GM12878 (cell line): ENCODE data around the gene CSF3R. TPM values are rescaled to one million over a fixed set of nuclear protein-coding genes. Genes with fewer than 3 reads are reported as not detected.
A peak's percentile ranks its signal among the peaks of the same experiment; 100 is the strongest.

ENCODE experiments used
- ATAC-seq: fragments of 200-7000 bp; cut with Tn5 transposase; 3 replicates; pipeline ENCODE4 v1.9.1; 2020; ENCODE audit warnings: mild to moderate bottlenecking, moderate library complexity
- BruUV-seq: library from RNA; stranded (reverse); fragments of 400-500 nt; replicated peaks from 2 replicates; lab custom pipeline; 2021; lab: Mats Ljungman, UMichigan
- CTCF ChIA-PET: fragments of 300-600 bp; sonication (Branson Sonifier 250); formaldehyde crosslinking; extraction: SDS; loops from one replicate; lab custom pipeline; 2021; ENCODE audit warnings: inconsistent platforms; lab: Yijun Ruan, JAX
- POLR2A ChIA-PET: fragments of 350-600 bp; formaldehyde crosslinking; extraction: SDS; loops from one replicate; lab custom pipeline; 2021; ENCODE audit warnings: inconsistent platforms; lab: Charles Lee
- RAD21 ChIA-PET: fragments of 300-600 bp; sonication (Branson Sonifier 250); formaldehyde crosslinking; loops from one replicate; lab custom pipeline; 2023; ENCODE audit warnings: antibody characterized with exemption; ENCODE audit not compliant: unreplicated experiment; lab: Charles Lee
- SMC1A ChIA-PET: fragments of 300-600 bp; sonication (Branson Sonifier 250); formaldehyde crosslinking; loops from one replicate; lab custom pipeline; 2023; ENCODE audit not compliant: unreplicated experiment, uncharacterized antibody; lab: Charles Lee
- DNase-seq: peaks from one replicate; pipeline ENCODE4 v3.0.0-alpha.2; 2011; ENCODE audit warnings: low read depth, low spot score
- FAIRE-seq: peaks from 3 replicates; lab custom pipeline; 2011; peaks lifted over from hg19 to GRCh38; lab: Jason Lieb, UNC
- H2AFZ ChIP-seq: 2 replicates; pipeline ENCODE4 v1.6.0; 2011; ENCODE audit warnings: low read depth, low read length, control low read depth; ENCODE audit not compliant: control insufficient read depth
- H3K27ac ChIP-seq: 2 replicates; pipeline ENCODE4 v1.5.1; 2011; ENCODE audit warnings: control low read depth; ENCODE audit not compliant: control insufficient read depth, insufficient read depth
- H3K27me3 ChIP-seq, 2 experiments: replicated peaks in 1 of 2; 2 replicates each; pipeline versions ENCODE4 v1.6.0 to v1.6.1; 2011; ENCODE audit warnings: low read length in 1 of 2; ENCODE audit not compliant: control insufficient read depth in 2 of 2, insufficient read depth in 2 of 2
- H3K36me3 ChIP-seq, 2 experiments: 2 replicates each; pipeline ENCODE4 v1.5.1; 2011; ENCODE audit warnings: low read length in 1 of 2; ENCODE audit not compliant: control insufficient read depth in 2 of 2, insufficient read depth in 2 of 2
- H3K4me1 ChIP-seq: 2 replicates; pipeline ENCODE4 v1.6.1; 2011; ENCODE audit warnings: mild to moderate bottlenecking, low read length, moderate library complexity, mixed read lengths; ENCODE audit not compliant: control insufficient read depth, insufficient read depth
- H3K4me2 ChIP-seq: 2 replicates; pipeline ENCODE4 v1.6.0; 2011; ENCODE audit warnings: control low read depth; ENCODE audit not compliant: control insufficient read depth, insufficient read depth
- H3K4me3 ChIP-seq: fragments of 200-600 bp; sonication (generic); 2 replicates; pipeline ENCODE4 v1.5.1; 2016
- H3K79me2 ChIP-seq: 2 replicates; pipeline ENCODE4 v1.6.0; 2011; ENCODE audit warnings: low read length; ENCODE audit not compliant: control insufficient read depth, insufficient read depth
- H3K9ac ChIP-seq: 2 replicates; pipeline ENCODE4 v1.8.0; 2011; ENCODE audit warnings: low read length, control low read depth, mixed read lengths; ENCODE audit not compliant: control insufficient read depth, insufficient read depth
- H3K9me3 ChIP-seq: replicated peaks from 3 replicates; pipeline ENCODE4 v1.5.1; 2011; ENCODE audit warnings: mild to moderate bottlenecking, low read length; ENCODE audit not compliant: control insufficient read depth, insufficient read depth
- H4K20me1 ChIP-seq: 2 replicates; pipeline ENCODE4 v1.6.0; 2011; ENCODE audit not compliant: control insufficient read depth, insufficient read depth
- CREB1 ChIP-seq: IDR thresholded peaks from 2 replicates; pipeline ENCODE4 v1.6.1; 2012; ENCODE audit warnings: low read depth, mild to moderate bottlenecking, inconsistent platforms
- CTCF ChIP-seq, 3 experiments: IDR thresholded peaks in 2 of 3; conservative IDR thresholded peaks in 1 of 3; 2 replicates each; pipeline ENCODE4 v1.5.1; 2011; ENCODE audit warnings: low read depth in 3 of 3, low read length in 3 of 3, mild to moderate bottlenecking in 3 of 3, control low read depth in 2 of 3, moderate library complexity in 2 of 3, inconsistent platforms in 1 of 3, mixed read lengths in 1 of 3; ENCODE audit not compliant: control insufficient read depth in 2 of 3, insufficient read depth in 1 of 3; ENCODE audit errors: extremely low read depth in 1 of 3
- FOS ChIP-seq: IDR thresholded peaks from 3 replicates; pipeline ENCODE4 v1.6.1; 2011; ENCODE audit warnings: borderline replicate concordance; ENCODE audit not compliant: insufficient read length; ENCODE audit errors: extremely low read depth
- FOXK2 ChIP-seq: fragments of 450-650 bp; IDR thresholded peaks from 2 replicates; pipeline ENCODE4 v1.6.1; 2017; ENCODE audit warnings: mild to moderate bottlenecking, moderate library complexity
- GABPA ChIP-seq: IDR thresholded peaks from 2 replicates; pipeline ENCODE4 v1.6.1; 2014; ENCODE audit warnings: antibody characterized with exemption, low read depth, mild to moderate bottlenecking, inconsistent platforms
- KDM1A ChIP-seq: fragments of 200-600 bp; sonication (generic); IDR thresholded peaks from 2 replicates; pipeline ENCODE4 v1.6.1; 2016; ENCODE audit warnings: borderline replicate concordance
- PAX5 ChIP-seq: IDR thresholded peaks from 2 replicates; pipeline ENCODE4 v1.6.1; 2011; ENCODE audit warnings: low read depth, low read length, borderline replicate concordance
- SIX5 ChIP-seq: IDR thresholded peaks from 2 replicates; pipeline ENCODE4 v1.6.1; 2011; ENCODE audit warnings: mild to moderate bottlenecking, low read depth, low read length, moderate library complexity; ENCODE audit not compliant: severe bottlenecking
- SKIL ChIP-seq: fragments of 450-650 bp; IDR thresholded peaks from 2 replicates; pipeline ENCODE4 v1.6.1; 2017; ENCODE audit warnings: mild to moderate bottlenecking, low read depth, inconsistent platforms; ENCODE audit not compliant: poor library complexity, severe bottlenecking
- SRF ChIP-seq, 2 experiments: IDR thresholded peaks; 2 replicates each; pipeline ENCODE4 v1.6.1; 2011; ENCODE audit warnings: low read depth in 2 of 2, low read length in 2 of 2, mild to moderate bottlenecking in 1 of 2, moderate library complexity in 1 of 2
- SUZ12 ChIP-seq: fragments of 200-600 bp; sonication (generic); IDR thresholded peaks from one replicate; pipeline ENCODE4 v1.6.1; 2018; ENCODE audit warnings: antibody characterized with exemption, mild to moderate bottlenecking; ENCODE audit not compliant: unreplicated experiment
- ZNF207 ChIP-seq: fragments of 450-650 bp; IDR thresholded peaks from 2 replicates; pipeline ENCODE4 v1.6.1; 2014; ENCODE audit warnings: antibody characterized with exemption, mild to moderate bottlenecking, borderline replicate concordance
- ZNF622 ChIP-seq: fragments of 450-650 bp; IDR thresholded peaks from 2 replicates; pipeline ENCODE4 v1.6.1; 2017; ENCODE audit warnings: mild to moderate bottlenecking, inconsistent platforms
- WGBS: methylation state at CpG from one replicate; pipeline ENCODE4 v1.1.6; 2016; ENCODE audit warnings: low lambda C conversion rate; ENCODE audit not compliant: insufficient replicate concordance, insufficient coverage; ENCODE audit errors: missing lambda C conversion rate; 5-methylcytosine and 5-hydroxymethylcytosine counted together
- in situ Hi-C: fragments of 300-500 bp; cut with MboI; formaldehyde crosslinking; loops from 9 replicates; pipeline ENCODE4 v1.14.3; 2018; ENCODE audit warnings: mixed read lengths
- intact Hi-C: fragments of 100-400 bp; cut with micrococcal nuclease; formaldehyde crosslinking; loops from one replicate; pipeline ENCODE4 v1.14.2; 2022; ENCODE audit not compliant: unreplicated experiment
- polyA plus RNA-seq, 11 experiments: library from polyadenylated mRNA; depleted of rRNA in 4 of 11; unstranded in 6 of 11; stranded (reverse) in 5 of 11; fragments of >200 nt; fragmentation: Nextera tagmentation in 4 of 11; fragmentation: Illumina TruSeq in 1 of 11; extraction: Ambion mirVana in 4 of 11; extraction: Trizol in 1 of 11; gene quantifications; 1 replicate in 1 of 11; 2 replicates in 10 of 11; pipeline versions ENCODE4 v1.2.1 to v1.2.3, GENCODE V29; 2011 to 2016; ENCODE audit warnings: inconsistent platforms in 2 of 11, missing spikeins in 2 of 11, low read depth in 1 of 11
- total RNA-seq, 4 experiments: library from RNA; depleted of rRNA in 3 of 4; stranded (reverse); fragments of >200 nt in 3 of 4; fragmentation: Illumina TruSeq in 1 of 4; extraction: Trizol in 1 of 4; gene quantifications; 2 replicates each; pipeline versions ENCODE4 v1.2.1 to v1.2.3, GENCODE V29; 2013 to 2021

The CSF3R gene
- total and polyA plus RNA-seq, 10 of the 15 experiments (the other 5 are each of a cell fraction or from before 2014, with no cell fraction given): 0.13 TPM; not detected in 9

GRCh38 chr1:36420409-36420808 is 62.3 kb downstream of the CSF3R start:
- peaks cover 6% of the 10 kb centered on the region; the same call in 1 of the 2 replicates for H3K4me1 ChIP-seq
- no peaks in the 10 kb centered on the region for H3K27me3 ChIP-seq
- POLR2A ChIA-PET: interaction anchor here (1.0 to 1.1 kb wide), 2 partner anchors 36 to 135 kb away, joined by 3 read pairs; no protein-coding TSS in a partner anchor
- CTCF ChIA-PET: interaction anchor here (0.7 to 4.4 kb wide), 21 partner anchors 11 to 270 kb away, joined by 3 to 59 read pairs (median 4); partner anchors contain the start of genes EVA1B, OSCP1, SH3D21 and TRAPPC3
- peak overlapping the region; percentile 31; the same call in 1 of the 2 replicates for H3K27ac ChIP-seq
- H4K20me1 ChIP-seq: no peaks in the 10 kb centered on the region
- no peak for FAIRE-seq
- TF ChIP-seq CTCF (IDR thresholded peaks at IDR 0.05 in 2 of 3, conservative IDR thresholded peaks at IDR 0.05 in 1 of 3; ENCODE audit: control insufficient read depth in 2 of 3, extremely low read depth in 1 of 3, insufficient read depth in 1 of 3, low read depth in 3 of 3, low read length in 3 of 3): no peak
- no peak for TF ChIP-seq ZNF207
- no peak for TF ChIP-seq KDM1A
- no peak for TF ChIP-seq FOXK2
- no peak for TF ChIP-seq GABPA
- TF ChIP-seq SUZ12: no peak
- no peak for TF ChIP-seq PAX5
- no peak for TF ChIP-seq SKIL
- no peak for TF ChIP-seq SRF (IDR thresholded peaks at IDR 0.05; ENCODE audit: low read depth in 2 of 2, low read length in 2 of 2)
- no peak for TF ChIP-seq ZNF622
- no peak for TF ChIP-seq FOS
- no peak for TF ChIP-seq CREB1
- no peak for TF ChIP-seq SIX5
- in situ Hi-C loops (loop anchor here (5.0 kb wide), 1 partner anchor 73 kb away; no protein-coding TSS in a partner anchor), intact Hi-C loops (loop anchor here (1.0 to 5.0 kb wide), 3 partner anchors 78 to 323 kb away; partner anchors contain the start of gene TRAPPC3)
- WGBS: 57% methylated on average over 5 of the region's 5 CpGs
- DNase-seq: no peak
- H3K9me3 ChIP-seq: no peaks in the 10 kb centered on the region
- no peaks in the 10 kb centered on the region for H3K36me3 ChIP-seq
- SMC1A ChIA-PET: interaction anchor here (0.8 to 2.9 kb wide), 9 partner anchors 31 to 271 kb away, joined by 3 to 16 read pairs (median 5); partner anchors contain the start of gene TRAPPC3
- BruUV-seq: no TSS peak
- ATAC-seq: no peak
- no peaks in the 10 kb centered on the region for H3K79me2 ChIP-seq
- peak overlapping the region; percentile 93 for H2AFZ ChIP-seq
- H3K4me3 ChIP-seq: no peak overlapping the region
- peak overlapping the region; percentile 75; the same call in 1 of the 2 replicates for H3K4me2 ChIP-seq
- RAD21 ChIA-PET: interaction anchor here (0.6 to 2.3 kb wide), 13 partner anchors 15 to 326 kb away, joined by 3 to 15 read pairs (median 5); partner anchors contain the start of gene TRAPPC3
- H3K9ac ChIP-seq: peak overlapping the region; percentile 40; the same call in 1 of the 2 replicates
